ENCODE results near the gene STAMBP. TPM values are rescaled to one million over a fixed set of nuclear protein-coding genes. Genes with fewer than 3 reads are reported as not detected.

STAMBP gene
- 20.3 TPM for total RNA-seq

DNA sequence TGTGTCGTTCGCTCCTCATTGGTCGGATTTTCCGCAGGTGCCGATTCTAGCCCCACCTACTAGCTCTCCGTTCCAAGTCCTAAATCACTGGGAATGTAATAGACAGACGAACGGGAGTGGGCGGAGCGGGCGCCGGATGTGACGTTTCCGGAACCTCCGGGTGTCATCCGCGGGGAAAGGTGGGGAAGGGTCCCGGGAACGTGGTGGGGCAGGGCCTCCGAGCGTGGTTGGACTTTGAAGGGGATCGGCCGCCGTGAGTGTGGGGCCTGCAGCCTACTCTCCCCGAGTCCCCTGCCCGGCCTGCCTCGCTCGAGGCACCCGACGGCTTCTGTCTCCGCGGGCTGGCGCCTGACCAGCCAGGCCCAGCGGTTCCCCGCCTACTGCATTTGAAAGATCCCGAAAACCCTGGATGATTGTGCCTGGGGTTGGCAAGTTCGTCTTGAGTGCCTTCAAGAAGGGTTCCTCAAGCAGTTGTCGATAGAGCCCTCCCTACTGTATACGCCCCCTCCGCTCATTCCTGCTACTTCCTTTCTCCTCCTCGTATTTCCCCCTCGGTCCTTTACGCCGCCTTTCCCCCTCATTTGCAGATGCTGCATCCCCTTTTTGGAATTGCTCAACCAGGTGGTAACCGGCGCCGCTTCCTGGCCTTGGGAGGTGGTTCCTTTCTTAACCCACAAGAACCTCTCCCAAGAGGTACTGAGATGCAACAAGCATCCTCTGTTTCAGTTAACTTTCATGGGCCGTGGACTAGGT, at the start of gene STAMBP:
TSS of gene STAMBP (plus strand) at position 144 of the 753 bp plus-strand sequence. CDS start 1,896 bp downstream, outside the sequence.

DNA sequence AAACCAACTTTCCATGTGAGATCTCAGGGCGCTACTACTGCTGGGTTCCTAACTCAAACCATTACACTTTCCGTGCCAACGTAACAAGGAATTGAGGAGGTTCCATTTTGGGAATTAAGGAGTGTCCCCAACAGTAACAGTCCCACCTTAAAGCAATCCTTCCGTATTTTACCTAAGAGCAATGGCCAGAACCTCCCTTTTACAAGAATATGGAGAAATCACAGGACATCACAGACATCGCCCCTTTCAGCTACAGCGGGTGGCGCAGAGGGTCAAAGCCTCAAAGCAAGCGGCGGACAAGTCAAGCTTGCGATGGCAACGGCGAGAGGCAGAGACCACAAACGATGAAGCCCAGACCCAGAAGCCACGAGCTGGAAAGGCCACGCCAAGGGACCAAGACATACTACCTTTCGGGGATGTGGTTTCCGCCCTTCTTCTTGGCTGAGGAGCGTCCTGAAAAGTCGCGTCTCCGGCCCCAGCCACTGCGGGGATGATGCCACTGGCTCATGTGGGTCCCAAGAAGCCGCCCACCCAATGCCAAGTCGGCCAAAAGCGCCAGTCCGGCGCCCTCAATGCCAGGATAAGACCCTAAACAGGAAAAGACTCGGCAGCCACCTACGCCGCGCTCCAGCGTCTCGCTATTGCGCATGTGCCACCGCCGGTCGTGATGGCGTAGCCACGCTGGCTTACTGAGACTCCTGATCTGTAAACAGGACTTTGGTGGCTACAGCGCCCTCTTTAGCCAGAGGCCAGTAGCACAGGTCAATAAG, 49.1 kb upstream of the STAMBP start, which contains the start of gene DUSP11:
TSS of gene DUSP11 (minus strand) at position 637 of the 770 bp plus-strand sequence. CDS start at position 508, 129 bp downstream.

GRCh38 chr2:73783883-73784282, 44.9 kb upstream of the STAMBP start, which contains the start of gene C2orf78:
C2orf78 (plus strand) TSS chr2:73784183; CDS start chr2:73784310, 127 bp downstream.

GRCh38 chr2:73892631-73893329, 64.0 kb downstream of the STAMBP start, which contains the start of gene ACTG2:
ACTG2 (plus strand) TSS chr2:73893008; CDS start chr2:73901312, 8,304 bp downstream.

Other genes starting within 250 kb of the STAMBP start
- gene NAT8, start 186.5 kb upstream of the STAMBP start, total RNA-seq = 12.0 TPM
- gene TPRKB, start 91.6 kb upstream of the STAMBP start, total RNA-seq = 23.7 TPM
- gene DUSP11, start 48.9 kb upstream of the STAMBP start, total RNA-seq = 40.6 TPM
- gene C2orf78, start 44.8 kb upstream of the STAMBP start, total RNA-seq = not detected
- 2.6 TPM for gene ACTG2, start 64.0 kb downstream of the STAMBP start, total RNA-seq
- gene DGUOK, start 97.9 kb downstream of the STAMBP start, total RNA-seq = 36.0 TPM
- 16.8 TPM for gene TET3, start 155.9 kb downstream of the STAMBP start, total RNA-seq

All from metanephros (tissue), 1 donor.